DOHH2 (cell line): Measurements from ENCODE around the gene TBC1D22A.

Source experiments
- H3F3A ChIP-seq: fragments of 200-600 bp; sonication (generic), shearing (Covaris generic); 2 replicates; pipeline ENCODE4 v1.6.0; 2016; ENCODE audit warnings: antibody characterized with exemption, mild to moderate bottlenecking; ENCODE audit not compliant: control insufficient read depth, insufficient read depth
- H3K27ac ChIP-seq: fragments of 200-600 bp; sonication (generic); 2 replicates; pipeline ENCODE4 v1.5.1; 2014; ENCODE audit warnings: low read depth, mild to moderate bottlenecking, low read length, moderate library complexity
- H3K27me3 ChIP-seq: fragments of 200-600 bp; sonication (generic); 2 replicates; pipeline ENCODE4 v1.6.1; 2014; ENCODE audit warnings: mild to moderate bottlenecking, low read length, mixed read lengths; ENCODE audit not compliant: control insufficient read depth
- H3K36me3 ChIP-seq: fragments of 200-600 bp; sonication (generic); 2 replicates; pipeline ENCODE4 v1.6.1; 2014; ENCODE audit warnings: mild to moderate bottlenecking, low read length, moderate library complexity, mixed read lengths; ENCODE audit not compliant: control insufficient read depth
- H3K4me1 ChIP-seq: fragments of 200-600 bp; sonication (generic); 2 replicates; pipeline ENCODE4 v1.6.1; 2014; ENCODE audit warnings: mild to moderate bottlenecking, low read length, mixed read lengths; ENCODE audit not compliant: control insufficient read depth
- H3K4me2 ChIP-seq: fragments of 200-600 bp; sonication (generic); 2 replicates; pipeline ENCODE4 v1.6.0; 2014; ENCODE audit warnings: mild to moderate bottlenecking, low read length, moderate library complexity
- H3K4me3 ChIP-seq: fragments of 200-600 bp; sonication (generic); 2 replicates; pipeline ENCODE4 v1.5.1; 2014; ENCODE audit warnings: mild to moderate bottlenecking, low read length, mixed read lengths
- H3K79me2 ChIP-seq: fragments of 200-600 bp; sonication (generic); 2 replicates; pipeline ENCODE4 v1.6.1; 2014; ENCODE audit warnings: mild to moderate bottlenecking, low read length, mixed read lengths; ENCODE audit not compliant: control insufficient read depth
- H3K9me2 ChIP-seq: fragments of 200-600 bp; sonication (generic); replicated peaks from 2 replicates; pipeline ENCODE4 v1.6.1; 2014; ENCODE audit warnings: mild to moderate bottlenecking, low read length, mixed read lengths; ENCODE audit not compliant: control insufficient read depth
- H3K9me3 ChIP-seq: fragments of 200-600 bp; sonication (generic); 2 replicates; pipeline ENCODE4 v1.6.1; 2014; ENCODE audit warnings: antibody characterized with exemption, low read length, mixed read lengths; ENCODE audit not compliant: control insufficient read depth, insufficient read depth
- H4K20me1 ChIP-seq: fragments of 200-600 bp; sonication (generic); 2 replicates; pipeline ENCODE4 v1.6.0; 2014; ENCODE audit warnings: low read depth, mild to moderate bottlenecking, antibody characterized with exemption, low read length, moderate library complexity; ENCODE audit not compliant: control insufficient read depth, insufficient read depth
- EZH2phosphoT487 ChIP-seq: fragments of 200-600 bp; sonication (generic); IDR thresholded peaks from 2 replicates; pipeline ENCODE4 v1.6.1; 2017; ENCODE audit warnings: borderline replicate concordance, mild to moderate bottlenecking, antibody characterized with exemption, low read length, moderate library complexity, mixed read lengths
- TF ChIP-seq, protein P1 (sequence below): fragments of 200-600 bp; sonication (generic); IDR thresholded peaks from one replicate; pipeline ENCODE4 v1.5.1; 2014; ENCODE audit warnings: antibody characterized with exemption, mild to moderate bottlenecking, low read depth, low read length; ENCODE audit not compliant: poor library complexity, severe bottlenecking

The TBC1D22A gene

DNA sequence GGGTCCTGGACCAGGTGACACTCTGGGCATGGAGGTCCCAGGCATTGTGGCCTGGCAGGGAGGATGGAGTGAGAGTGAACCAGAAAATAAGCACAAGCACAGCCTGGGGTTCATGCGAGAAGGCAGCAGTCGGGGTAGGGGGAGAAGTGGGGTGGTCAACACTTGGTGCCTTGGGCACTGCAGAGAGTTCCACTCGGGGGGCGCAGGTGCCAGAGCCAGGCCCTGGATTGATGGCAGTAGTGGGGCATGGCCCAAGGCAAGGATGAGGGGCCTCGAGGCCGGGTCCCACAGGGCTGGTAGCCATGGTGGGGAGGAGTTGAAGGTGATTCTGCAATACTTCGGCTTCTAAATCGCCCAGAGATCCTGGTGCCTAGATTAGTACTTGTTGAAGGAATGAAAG, 372.9 kb downstream of the TBC1D22A start:
- Histone ChIP-seq H3K36me3 (no peaks in the 10 kb centered on the region), H4K20me1 (no peaks in the 10 kb centered on the region), H3K4me2 (no peak overlapping the region), H3K79me2 (no peaks in the 10 kb centered on the region), H3K27ac (no peak overlapping the region), H3K4me3 (no peak overlapping the region), H3K4me1 (no peaks in the 10 kb centered on the region), H3K27me3 (no peaks in the 10 kb centered on the region), H3K9me3 (no peaks in the 10 kb centered on the region), H3F3A (no peaks in the 10 kb centered on the region), H3K9me2 (no peaks in the 10 kb centered on the region)
- TF ChIP-seq EZH2phosphoT487: no peak
- TF ChIP-seq, protein P1, sequence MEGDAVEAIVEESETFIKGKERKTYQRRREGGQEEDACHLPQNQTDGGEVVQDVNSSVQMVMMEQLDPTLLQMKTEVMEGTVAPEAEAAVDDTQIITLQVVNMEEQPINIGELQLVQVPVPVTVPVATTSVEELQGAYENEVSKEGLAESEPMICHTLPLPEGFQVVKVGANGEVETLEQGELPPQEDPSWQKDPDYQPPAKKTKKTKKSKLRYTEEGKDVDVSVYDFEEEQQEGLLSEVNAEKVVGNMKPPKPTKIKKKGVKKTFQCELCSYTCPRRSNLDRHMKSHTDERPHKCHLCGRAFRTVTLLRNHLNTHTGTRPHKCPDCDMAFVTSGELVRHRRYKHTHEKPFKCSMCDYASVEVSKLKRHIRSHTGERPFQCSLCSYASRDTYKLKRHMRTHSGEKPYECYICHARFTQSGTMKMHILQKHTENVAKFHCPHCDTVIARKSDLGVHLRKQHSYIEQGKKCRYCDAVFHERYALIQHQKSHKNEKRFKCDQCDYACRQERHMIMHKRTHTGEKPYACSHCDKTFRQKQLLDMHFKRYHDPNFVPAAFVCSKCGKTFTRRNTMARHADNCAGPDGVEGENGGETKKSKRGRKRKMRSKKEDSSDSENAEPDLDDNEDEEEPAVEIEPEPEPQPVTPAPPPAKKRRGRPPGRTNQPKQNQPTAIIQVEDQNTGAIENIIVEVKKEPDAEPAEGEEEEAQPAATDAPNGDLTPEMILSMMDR: no peak

DNA sequence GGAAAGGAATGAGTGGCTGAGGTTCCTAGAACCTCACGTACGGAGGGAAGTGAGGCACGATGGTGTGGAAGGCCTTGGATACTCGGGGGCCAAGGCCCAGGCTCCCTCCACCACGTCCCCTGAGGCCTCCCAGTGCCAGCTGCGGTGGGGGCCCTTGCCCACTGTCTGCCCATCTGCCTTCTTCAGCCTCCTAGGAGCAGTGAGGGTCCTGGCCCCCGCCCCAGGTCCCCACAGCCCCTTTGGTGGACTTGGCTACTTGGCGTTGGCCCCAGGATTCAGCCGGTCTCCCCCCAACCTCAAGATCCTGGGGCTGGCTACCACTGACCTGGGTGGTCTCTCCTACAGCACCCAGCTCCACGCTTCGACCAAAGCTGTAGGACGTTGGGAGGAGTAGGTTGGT, 373.6 kb downstream of the TBC1D22A start:
- Histone ChIP-seq H3K4me3 (no peak overlapping the region), H3K27me3 (no peaks in the 10 kb centered on the region), H4K20me1 (no peaks in the 10 kb centered on the region), H3K79me2 (no peaks in the 10 kb centered on the region), H3F3A (no peaks in the 10 kb centered on the region), H3K36me3 (no peaks in the 10 kb centered on the region), H3K4me2 (no peak overlapping the region), H3K9me3 (no peaks in the 10 kb centered on the region), H3K9me2 (no peaks in the 10 kb centered on the region), H3K27ac (no peak overlapping the region), H3K4me1 (no peaks in the 10 kb centered on the region)
- TF ChIP-seq, protein P1: no peak
- no peak for TF ChIP-seq EZH2phosphoT487

DNA sequence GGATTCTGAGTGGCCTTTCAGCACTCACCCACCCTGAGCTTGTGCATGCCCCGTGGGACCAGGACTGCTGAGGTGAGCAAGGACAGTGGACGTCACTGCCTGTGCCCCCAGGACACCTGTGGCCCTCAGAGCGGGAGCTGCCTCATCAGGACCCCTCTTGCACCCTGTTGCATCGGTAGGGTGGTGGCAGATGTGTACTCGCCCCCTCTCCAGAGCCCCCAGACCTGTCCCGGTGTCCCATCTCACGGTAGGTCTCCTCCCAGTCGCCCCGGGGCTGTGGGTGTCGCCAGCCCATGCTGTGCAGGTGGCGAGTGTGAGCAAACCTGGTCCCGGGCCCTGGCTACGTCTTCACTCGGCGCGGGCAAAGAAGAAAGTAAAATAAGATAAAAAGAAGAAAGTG, 374.2 kb downstream of the TBC1D22A start:
- Histone ChIP-seq H3K9me3 (no peaks in the 10 kb centered on the region), H3K4me2 (no peak overlapping the region), H3K79me2 (no peaks in the 10 kb centered on the region), H4K20me1 (no peaks in the 10 kb centered on the region), H3K9me2 (no peaks in the 10 kb centered on the region), H3F3A (no peaks in the 10 kb centered on the region), H3K27ac (no peak overlapping the region), H3K4me3 (no peak overlapping the region), H3K27me3 (no peaks in the 10 kb centered on the region), H3K4me1 (no peaks in the 10 kb centered on the region), H3K36me3 (no peaks in the 10 kb centered on the region)
- TF ChIP-seq EZH2phosphoT487: no peak

DNA sequence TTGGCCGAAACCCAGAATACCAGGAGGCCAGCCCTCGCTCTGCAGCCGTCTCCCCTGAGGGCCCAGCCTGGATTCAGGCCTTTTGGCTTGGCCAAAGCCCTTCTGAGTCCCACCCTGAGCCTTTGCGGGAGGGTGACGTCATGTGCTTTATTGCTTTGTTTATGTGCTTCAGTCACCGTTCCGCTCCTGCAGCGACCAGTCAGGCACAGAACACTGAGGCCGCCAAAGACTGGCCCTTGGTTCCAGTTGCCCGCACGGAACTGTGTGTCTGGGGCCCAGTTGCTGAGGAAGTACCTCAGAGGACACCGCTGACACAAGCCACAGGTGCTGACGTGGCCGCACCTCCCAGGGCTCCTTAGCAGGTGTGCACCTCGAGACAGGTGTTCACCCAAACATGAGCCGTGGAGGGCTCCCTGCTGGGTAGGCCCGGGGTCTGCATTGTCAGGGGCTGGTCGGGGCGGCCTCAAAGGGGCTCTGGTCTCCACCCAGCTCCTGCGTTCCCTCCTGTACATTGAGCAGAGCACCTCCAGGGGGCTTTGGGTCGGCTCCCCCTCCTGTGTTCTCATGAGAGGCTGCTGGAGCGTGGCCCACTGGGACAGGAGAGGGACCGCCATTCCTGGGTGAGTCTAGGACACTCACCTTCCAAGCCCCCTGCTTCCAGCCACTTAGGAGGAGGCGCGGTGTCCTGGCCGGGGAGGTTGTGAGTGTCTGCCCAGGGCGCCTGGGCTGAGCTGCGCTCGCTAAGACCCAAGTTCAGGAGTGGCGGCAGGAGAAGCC, 376.8 kb downstream of the TBC1D22A start:
- no peak for TF ChIP-seq EZH2phosphoT487
- TF ChIP-seq, protein P1: no peak
- no peaks in the 10 kb centered on the region for H4K20me1 ChIP-seq
- H3K4me2 ChIP-seq: no peak overlapping the region
- H3K79me2 ChIP-seq: no peaks in the 10 kb centered on the region
- H3K4me3 ChIP-seq: no peak overlapping the region
- H3K27ac ChIP-seq: no peak overlapping the region
- H3K9me3 ChIP-seq: no peaks in the 10 kb centered on the region
- H3K36me3 ChIP-seq: no peaks in the 10 kb centered on the region
- H3K27me3 ChIP-seq: no peaks in the 10 kb centered on the region
- no peaks in the 10 kb centered on the region for H3F3A ChIP-seq
- no peaks in the 10 kb centered on the region for H3K4me1 ChIP-seq
- H3K9me2 ChIP-seq: no peaks in the 10 kb centered on the region
